ENCODE measurements around the gene EFCAB8. TPM values are rescaled to one million over a fixed set of nuclear protein-coding genes. Genes with fewer than 3 reads are reported as not detected.

EFCAB8 gene
- total and polyA plus RNA-seq, 4 donors: 0.08 to 0.83 (median 0.46) TPM

DNA sequence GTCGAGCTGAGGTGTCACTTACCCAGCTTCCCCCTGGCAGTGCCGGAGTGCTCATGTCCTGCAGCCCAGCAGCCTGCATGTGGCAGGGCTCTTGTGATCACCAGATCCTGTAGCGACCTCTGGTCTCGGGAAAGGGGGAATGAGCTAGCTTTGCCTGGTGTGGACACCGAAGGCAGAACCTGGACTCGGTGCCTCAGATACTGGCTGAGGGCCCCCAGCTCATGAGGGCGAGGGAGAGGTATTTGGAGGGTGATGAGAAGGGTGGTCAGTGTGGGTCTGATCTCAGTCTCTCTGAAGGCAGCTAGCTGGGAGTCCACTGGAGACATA lies 119.2 kb downstream of the EFCAB8 start:
- Histone ChIP-seq H3K27me3 (ENCODE audit: control insufficient read depth in 3 of 3, insufficient read depth in 3 of 3, low read length in 2 of 3) (no peaks in the 10 kb centered on the region), H3K9ac (ENCODE audit: insufficient read depth in 1 of 2, low read length in 2 of 2) (no peak overlapping the region), H3K36me3 (ENCODE audit: control insufficient read depth in 4 of 4, insufficient read depth in 4 of 4, low read length in 4 of 4) (no peaks in the 10 kb centered on the region), H3K4me3 (no peak overlapping the region), H3K27ac (ENCODE audit: low read depth in 1 of 2, low read length in 1 of 2) (no peak overlapping the region), H3K4me1 (ENCODE audit: control insufficient read depth in 5 of 5, insufficient read depth in 5 of 5, low read length in 5 of 5) (peaks cover 0 to 5% (median 0%) of the 10 kb centered on the region in 5 donors), H3K9me3 (ENCODE audit: control insufficient read depth in 4 of 4, insufficient read depth in 3 of 4, low read length in 3 of 4) (peaks cover 0 to 4% (median 0%) of the 10 kb centered on the region in 4 donors)
- no peak for ATAC-seq (ENCODE audit: insufficient read depth, low FRiP score)
- TF ChIP-seq, protein P1, sequence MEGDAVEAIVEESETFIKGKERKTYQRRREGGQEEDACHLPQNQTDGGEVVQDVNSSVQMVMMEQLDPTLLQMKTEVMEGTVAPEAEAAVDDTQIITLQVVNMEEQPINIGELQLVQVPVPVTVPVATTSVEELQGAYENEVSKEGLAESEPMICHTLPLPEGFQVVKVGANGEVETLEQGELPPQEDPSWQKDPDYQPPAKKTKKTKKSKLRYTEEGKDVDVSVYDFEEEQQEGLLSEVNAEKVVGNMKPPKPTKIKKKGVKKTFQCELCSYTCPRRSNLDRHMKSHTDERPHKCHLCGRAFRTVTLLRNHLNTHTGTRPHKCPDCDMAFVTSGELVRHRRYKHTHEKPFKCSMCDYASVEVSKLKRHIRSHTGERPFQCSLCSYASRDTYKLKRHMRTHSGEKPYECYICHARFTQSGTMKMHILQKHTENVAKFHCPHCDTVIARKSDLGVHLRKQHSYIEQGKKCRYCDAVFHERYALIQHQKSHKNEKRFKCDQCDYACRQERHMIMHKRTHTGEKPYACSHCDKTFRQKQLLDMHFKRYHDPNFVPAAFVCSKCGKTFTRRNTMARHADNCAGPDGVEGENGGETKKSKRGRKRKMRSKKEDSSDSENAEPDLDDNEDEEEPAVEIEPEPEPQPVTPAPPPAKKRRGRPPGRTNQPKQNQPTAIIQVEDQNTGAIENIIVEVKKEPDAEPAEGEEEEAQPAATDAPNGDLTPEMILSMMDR (IDR thresholded peaks at IDR 0.05; ENCODE audit: control extremely low read depth, extremely low read depth): no peak
- WGBS, 2 donors: 84 to 91% methylated on average over 7 of the region's 7 CpGs
- no peak for DNase-seq

DNA sequence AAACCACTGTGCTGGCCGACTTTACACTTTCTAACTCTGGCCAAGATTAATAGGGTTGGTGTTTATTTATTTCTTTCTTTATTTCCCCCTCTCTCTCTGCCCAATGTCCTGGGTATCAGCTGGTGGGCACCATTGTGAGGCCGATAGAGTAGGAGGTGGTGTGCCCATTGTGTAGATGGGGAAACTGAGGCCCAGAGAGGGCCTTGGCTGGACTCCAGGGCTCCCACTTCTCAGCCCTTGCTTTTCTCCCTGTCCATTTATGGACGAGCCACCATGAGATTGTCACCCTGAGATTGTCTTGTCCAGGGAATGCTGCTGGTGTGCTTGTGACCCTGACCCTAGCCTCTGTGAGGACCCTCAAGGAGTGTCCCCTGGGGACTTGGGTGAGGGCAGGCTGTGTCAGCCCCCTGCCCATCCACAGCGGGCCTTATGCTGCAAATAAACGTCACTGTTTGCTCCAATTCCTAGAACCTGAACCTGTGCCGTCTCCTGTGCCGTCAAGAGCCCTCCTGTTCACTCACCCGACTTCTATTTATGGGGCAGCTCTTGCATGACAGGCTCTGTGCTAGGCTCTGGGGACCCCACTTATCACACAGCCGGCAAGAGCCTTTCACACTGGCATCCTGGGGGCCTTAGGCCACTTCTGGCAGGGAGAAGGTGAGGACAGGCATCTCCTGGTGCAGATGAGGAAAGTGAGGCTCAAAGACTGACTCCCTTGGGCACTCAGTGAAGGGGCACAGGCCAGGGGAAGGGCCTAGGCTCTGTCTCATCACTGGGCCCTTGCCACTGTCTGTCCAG lies 120.7 kb downstream of the EFCAB8 start:
- no peaks in the 10 kb centered on the region for H3K27me3 ChIP-seq (ENCODE audit: control insufficient read depth in 3 of 3, insufficient read depth in 3 of 3, low read length in 2 of 3)
- H3K36me3 ChIP-seq (ENCODE audit: control insufficient read depth in 4 of 4, insufficient read depth in 4 of 4, low read length in 4 of 4): no peaks in the 10 kb centered on the region
- 75 to 83% methylated on average over 9 of the region's 9 CpGs for WGBS, 2 donors
- ATAC-seq (ENCODE audit: insufficient read depth, low FRiP score) (no peak), DNase-seq (no peak)
- H3K9ac ChIP-seq (ENCODE audit: insufficient read depth in 1 of 2, low read length in 2 of 2): no peak overlapping the region
- H3K4me3 ChIP-seq: no peak overlapping the region
- peaks cover 0 to 3% (median 0%) of the 10 kb centered on the region in 4 donors for H3K9me3 ChIP-seq (ENCODE audit: control insufficient read depth in 4 of 4, insufficient read depth in 3 of 4, low read length in 3 of 4)
- H3K27ac ChIP-seq (ENCODE audit: low read depth in 1 of 2, low read length in 1 of 2): no peak overlapping the region
- peaks cover 0 to 6% (median 0%) of the 10 kb centered on the region in 5 donors for H3K4me1 ChIP-seq (ENCODE audit: control insufficient read depth in 5 of 5, insufficient read depth in 5 of 5, low read length in 5 of 5)
- TF ChIP-seq, protein P1 (IDR thresholded peaks at IDR 0.05; ENCODE audit: control extremely low read depth, extremely low read depth): no peak

DNA sequence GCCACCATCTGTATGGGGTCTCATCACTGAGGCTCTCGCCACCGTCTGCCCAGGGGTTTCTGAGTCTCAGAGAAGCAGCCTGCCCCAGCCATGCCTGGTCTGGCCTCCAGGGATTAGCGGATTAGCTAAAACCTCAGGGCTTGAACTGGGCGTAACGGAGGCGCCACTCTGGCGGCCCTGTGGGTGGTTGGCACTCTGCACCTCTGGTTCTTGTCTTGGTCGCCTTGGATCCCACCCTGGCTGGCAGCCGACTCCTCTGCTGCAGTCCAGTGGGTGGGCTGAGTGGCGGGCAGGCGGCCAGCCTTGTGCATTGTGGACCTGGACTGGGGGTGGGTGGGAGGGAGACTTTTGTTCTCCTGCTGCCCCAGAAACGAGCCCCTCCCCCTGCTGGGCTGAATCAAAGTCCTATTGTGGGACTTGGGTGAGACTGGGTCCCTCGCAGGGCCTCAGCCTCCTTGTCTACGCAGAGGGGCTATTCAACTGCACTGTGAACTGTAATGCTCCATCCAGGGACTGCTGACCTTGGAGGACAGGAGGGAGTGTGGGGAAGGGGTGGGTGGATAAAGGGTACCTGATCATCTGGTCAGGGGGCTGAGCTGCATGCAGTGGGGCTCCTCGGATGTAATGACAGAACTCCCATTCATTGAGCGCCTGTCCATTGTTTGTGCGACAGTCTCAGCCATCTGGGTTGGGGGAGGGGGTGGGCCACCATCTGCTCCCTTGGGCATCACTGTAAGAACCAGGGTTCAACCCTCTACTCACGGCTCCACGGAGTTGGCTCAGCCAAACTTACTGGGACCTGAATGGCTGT lies 121.6 kb downstream of the EFCAB8 start:
- Histone ChIP-seq H3K4me1 (ENCODE audit: control insufficient read depth in 5 of 5, insufficient read depth in 5 of 5, low read length in 5 of 5) (peaks cover 0 to 6% (median 0%) of the 10 kb centered on the region in 5 donors), H3K27me3 (ENCODE audit: control insufficient read depth in 3 of 3, insufficient read depth in 3 of 3, low read length in 2 of 3) (no peaks in the 10 kb centered on the region), H3K4me3 (no peak overlapping the region), H3K36me3 (ENCODE audit: control insufficient read depth in 4 of 4, insufficient read depth in 4 of 4, low read length in 4 of 4) (no peaks in the 10 kb centered on the region), H3K9me3 (ENCODE audit: control insufficient read depth in 4 of 4, insufficient read depth in 3 of 4, low read length in 3 of 4) (peaks cover 0 to 3% (median 0%) of the 10 kb centered on the region in 4 donors), H3K9ac (ENCODE audit: insufficient read depth in 1 of 2, low read length in 2 of 2) (no peak overlapping the region), H3K27ac (ENCODE audit: low read depth in 1 of 2, low read length in 1 of 2) (no peak overlapping the region)
- WGBS, 2 donors: 86 to 87% methylated on average over 19 of the region's 19 CpGs
- TF ChIP-seq, protein P1 (IDR thresholded peaks at IDR 0.05; ENCODE audit: control extremely low read depth, extremely low read depth): no peak
- ATAC-seq (ENCODE audit: insufficient read depth, low FRiP score): no peak
- DNase-seq: peak; percentile 34 to 53 (median 51)
